HepG2 (cell line): Measurements from ENCODE around the gene SH3GL1. TPM values are rescaled to one million over a fixed set of nuclear protein-coding genes. Genes with fewer than 3 reads are reported as not detected.

Source experiments
- ATAC-seq: fragments of 200-7000 bp; cut with Tn5 transposase; 3 replicates; pipeline ENCODE4 v1.9.1; 2020; ENCODE audit warnings: mild to moderate bottlenecking, moderate library complexity
- BruUV-seq: library from RNA; stranded (reverse); fragments of 400-500 nt; replicated peaks from 2 replicates; lab custom pipeline; 2021; lab: Mats Ljungman, UMichigan
- CTCF ChIA-PET: fragments of 300-600 bp; formaldehyde crosslinking; extraction: SDS; loops from one replicate; lab custom pipeline; 2021; ENCODE audit warnings: low total read pairs, inconsistent platforms, low intra/inter-chr PET ratio; lab: Yijun Ruan, JAX
- POLR2A ChIA-PET: fragments of 350-600 bp; sonication (Branson Sonifier 250); formaldehyde crosslinking; loops from one replicate; lab custom pipeline; 2020; ENCODE audit warnings: antibody characterized with exemption, inconsistent platforms; lab: Yijun Ruan, JAX
- DNase-seq: peaks from one replicate; pipeline ENCODE4 v3.0.0-alpha.2; 2015; ENCODE audit warnings: low spot score
- FAIRE-seq: peaks from 3 replicates; lab custom pipeline; 2011; peaks lifted over from hg19 to GRCh38; lab: Jason Lieb, UNC
- H2AFZ ChIP-seq: one replicate; pipeline ENCODE4 v1.6.1; 2011; ENCODE audit warnings: low read length, inconsistent platforms
- H3K27ac ChIP-seq: fragments of 300-600 bp; 3 replicates; pipeline ENCODE4 v1.8.0; 2011; ENCODE audit warnings: mixed run types, mild to moderate bottlenecking, mixed read lengths, low read length, inconsistent platforms; ENCODE audit not compliant: insufficient read depth; ENCODE audit errors: extremely low read length
- H3K27me3 ChIP-seq, 2 experiments: fragments of 200-600 bp in 1 of 2; 2 replicates in 1 of 2; 3 replicates in 1 of 2; pipeline versions ENCODE4 v1.6.0 to v1.8.0; 2011; ENCODE audit warnings: low read length in 2 of 2, mild to moderate bottlenecking in 2 of 2, moderate library complexity in 2 of 2, inconsistent platforms in 1 of 2; ENCODE audit not compliant: insufficient read depth in 2 of 2, control insufficient read depth in 1 of 2
- H3K36me3 ChIP-seq, 2 experiments: fragments of 200-600 bp in 1 of 2; replicated peaks in 1 of 2; 2 replicates in 1 of 2; 3 replicates in 1 of 2; pipeline versions ENCODE4 v1.5.1 to v1.8.0; 2011; ENCODE audit warnings: low read length in 2 of 2, inconsistent platforms in 1 of 2; ENCODE audit not compliant: insufficient read depth in 2 of 2, control insufficient read depth in 1 of 2
- H3K4me1 ChIP-seq: 2 replicates; pipeline ENCODE4 v1.5.1; 2012; ENCODE audit warnings: low read length, inconsistent platforms; ENCODE audit not compliant: insufficient read depth
- H3K4me2 ChIP-seq: 2 replicates; pipeline ENCODE4 v1.6.0; 2011; ENCODE audit warnings: low read depth, low read length, inconsistent platforms
- H3K4me3 ChIP-seq, 3 experiments: fragments of 200-600 bp in 1 of 3; sonication (generic), shearing (Covaris generic) in 1 of 3; replicated peaks in 1 of 3; 2 replicates each; pipeline ENCODE4 v1.5.1; 2011 to 2016; ENCODE audit warnings: low read length in 3 of 3, inconsistent platforms in 2 of 3, low read depth in 2 of 3, mild to moderate bottlenecking in 2 of 3, control low read depth in 1 of 3, mixed read lengths in 1 of 3; ENCODE audit not compliant: insufficient read depth in 1 of 3
- H3K79me2 ChIP-seq: one replicate; pipeline ENCODE4 v1.6.1; 2011; ENCODE audit warnings: low read length, inconsistent platforms; ENCODE audit not compliant: insufficient read depth
- H3K9ac ChIP-seq: 2 replicates; pipeline ENCODE4 v1.6.0; 2011; ENCODE audit warnings: mild to moderate bottlenecking, low read depth, low read length, inconsistent platforms; ENCODE audit not compliant: insufficient read depth
- H3K9me3 ChIP-seq: 2 replicates; pipeline ENCODE4 v1.5.1; 2012; ENCODE audit warnings: mild to moderate bottlenecking, low read length
- H4K20me1 ChIP-seq: 2 replicates; pipeline ENCODE4 v1.6.0; 2011; ENCODE audit warnings: inconsistent platforms, mild to moderate bottlenecking, low read length, moderate library complexity; ENCODE audit not compliant: insufficient read depth
- AGO1 ChIP-seq: fragments of 200-400 bp; formaldehyde crosslinking; IDR thresholded peaks from 2 replicates; pipeline ENCODE4 v1.6.1; 2017; ENCODE audit warnings: mild to moderate bottlenecking, low read depth, low read length, moderate library complexity; ENCODE audit not compliant: poor library complexity, severe bottlenecking
- AGO2 ChIP-seq: fragments of 200-400 bp; formaldehyde crosslinking; optimal IDR thresholded peaks from 2 replicates; pipeline ENCODE3; 2017; ENCODE audit warnings: mild to moderate bottlenecking, low read depth, low read length, moderate library complexity
- CAMTA2 ChIP-seq: sonication (generic); formaldehyde crosslinking; IDR thresholded peaks from 2 replicates; pipeline ENCODE4 v1.4.0; 2020; ENCODE audit warnings: mild to moderate bottlenecking, missing genetic modification reagents, borderline replicate concordance
- HINFP ChIP-seq: sonication (generic); formaldehyde crosslinking; IDR thresholded peaks from 2 replicates; pipeline ENCODE4 v1.4.0; 2020; ENCODE audit warnings: low read depth, mild to moderate bottlenecking, missing genetic modification reagents
- MLX ChIP-seq: IDR thresholded peaks from 2 replicates; pipeline ENCODE4 v1.6.1; 2016
- MXD4 ChIP-seq: IDR thresholded peaks from 2 replicates; pipeline ENCODE4 v1.6.1; 2016; ENCODE audit warnings: mild to moderate bottlenecking, missing biosample characterization, missing genetic modification reagents
- NR2F1 ChIP-seq, 2 experiments: fragments of 450-650 bp in 1 of 2; formaldehyde crosslinking in 1 of 2; IDR thresholded peaks; 2 replicates each; pipeline versions ENCODE4 v1.5.0 to v1.6.1; 2016 to 2020; ENCODE audit warnings: mild to moderate bottlenecking in 1 of 2, missing compliant biosample characterization in 1 of 2, missing genetic modification reagents in 1 of 2, moderate library complexity in 1 of 2
- POLR2A ChIP-seq, 2 experiments: IDR thresholded peaks; 2 replicates each; pipeline ENCODE4 v1.6.1; 2011; ENCODE audit warnings: low read depth in 2 of 2, low read length in 2 of 2, mild to moderate bottlenecking in 1 of 2, moderate library complexity in 1 of 2; ENCODE audit not compliant: insufficient read depth in 1 of 2
- RBFOX2 ChIP-seq: fragments of 200-400 bp; formaldehyde crosslinking; IDR thresholded peaks from 2 replicates; pipeline ENCODE4 v1.6.1; 2017; ENCODE audit warnings: low read depth, mild to moderate bottlenecking, low read length
- SIN3A ChIP-seq: IDR thresholded peaks from 2 replicates; pipeline ENCODE4 v1.6.1; 2011; ENCODE audit warnings: low read depth, mild to moderate bottlenecking, control low read depth, low read length, borderline replicate concordance
- TGIF2 ChIP-seq: IDR thresholded peaks from 2 replicates; pipeline ENCODE4 v1.6.1; 2016; ENCODE audit warnings: control low read depth, missing compliant biosample characterization
- ZBTB10 ChIP-seq: sonication (generic); formaldehyde crosslinking; IDR thresholded peaks from 2 replicates; pipeline ENCODE4 v1.4.0; 2020; ENCODE audit warnings: missing genetic modification reagents, borderline replicate concordance
- ZNF543 ChIP-seq: sonication (generic); formaldehyde crosslinking; IDR thresholded peaks from 2 replicates; pipeline ENCODE4 v1.4.0; 2020; ENCODE audit warnings: mild to moderate bottlenecking, missing genetic modification reagents
- WGBS: methylation state at CpG from one replicate; pipeline ENCODE4 v1.1.6; 2017; ENCODE audit warnings: low lambda C conversion rate; 5-methylcytosine and 5-hydroxymethylcytosine counted together
- in situ Hi-C: cut with HindIII; loops from 2 replicates; pipeline ENCODE4 v1.10.0; 2017; ENCODE audit warnings: low pct_unique_long_range_greater_than_20kb; ENCODE audit not compliant: extremely low pct_ligation_motif_present
- intact Hi-C: fragments of 100-400 bp; cut with micrococcal nuclease; formaldehyde crosslinking; loops from one replicate; pipeline ENCODE4 v1.10.0; 2022; ENCODE audit not compliant: unreplicated experiment
- polyA plus RNA-seq, 8 experiments: library from polyadenylated mRNA; depleted of rRNA in 3 of 8; stranded (reverse) in 7 of 8; unstranded in 1 of 8; fragments of >200 nt; fragmentation: Illumina TruSeq in 4 of 8; extraction: Trizol in 4 of 8; gene quantifications; 2 replicates each; pipeline versions ENCODE4 v1.2.1 to v1.2.3, GENCODE V29; 2011 to 2016; ENCODE audit warnings: low read depth in 4 of 8, missing spikeins in 1 of 8, mixed read lengths in 1 of 8; ENCODE audit not compliant: insufficient read depth in 1 of 8
- total RNA-seq, 5 experiments: library from RNA; depleted of rRNA; stranded (reverse); fragments of >200 nt; fragmentation: Illumina TruSeq; extraction: Trizol; gene quantifications; 2 replicates each; pipeline ENCODE4 v1.2.3, GENCODE V29; 2016; ENCODE audit warnings: low read depth in 1 of 5

The SH3GL1 gene
- total and polyA plus RNA-seq, 2 of the 13 experiments (the other 11 are each of a cell fraction or from before 2014, with no cell fraction given) = 33.0 to 45.1 TPM

- CTCF ChIA-PET = no interaction called here
- H3K4me1 ChIP-seq = peaks cover 10% of the 10 kb centered on the region; the same call in 1 of the 2 replicates
- peaks cover 14 to 45% of the 10 kb centered on the region in 2 experiments; a peak in 4 of 5 replicates for H3K36me3 ChIP-seq
- no peak overlapping the region for H3K4me2 ChIP-seq
- POLR2A ChIA-PET = no interaction called here
- ATAC-seq = no peak
- H3K27me3 ChIP-seq = no peaks in the 10 kb centered on the region
- no peak overlapping the region for H3K4me3 ChIP-seq
- in situ Hi-C loops = no loop called here
- no peak overlapping the region for H3K9ac ChIP-seq
- no peak overlapping the region for H3K27ac ChIP-seq
- no peak for DNase-seq
- no peak overlapping the region for H2AFZ ChIP-seq
- H3K79me2 ChIP-seq = no peaks in the 10 kb centered on the region
- no peak for TF ChIP-seq ZBTB10 (CRISPR knock-in tag)
- peak; percentile 58; the same call in 1 of the 2 replicates for TF ChIP-seq RBFOX2
- no peak for TF ChIP-seq NR2F1 (CRISPR knock-in tag; IDR thresholded peaks at IDR 0.05)
- no peak for TF ChIP-seq TGIF2
- no peak for TF ChIP-seq HINFP
- TF ChIP-seq POLR2A (IDR thresholded peaks at IDR 0.05; ENCODE audit: insufficient read depth in 1 of 2, low read depth in 2 of 2, low read length in 2 of 2) = peak in 1 of 2 experiments; percentile 39; a peak in 1 of 4 replicates
- TF ChIP-seq MLX = no peak
- peak; percentile 32 for TF ChIP-seq AGO2
- no peak for TF ChIP-seq SIN3A
- TF ChIP-seq ZNF543 = no peak
- no peak for TF ChIP-seq MXD4 (CRISPR knock-in tag)
- TF ChIP-seq CAMTA2 (CRISPR knock-in tag) = no peak
- peak; percentile 58 for TF ChIP-seq AGO1
- intact Hi-C loops = no loop called here
- no peaks in the 10 kb centered on the region for H4K20me1 ChIP-seq
- WGBS = 100% methylated on average over 29 of the region's 58 CpGs
- no TSS peak for BruUV-seq
- no peaks in the 10 kb centered on the region for H3K9me3 ChIP-seq
- FAIRE-seq = no peak
These were observed 45.8 kb upstream of the SH3GL1 start for GRCh38 chr19:4445963-4446703.
